SKM-1 (cell line): ENCODE measurements around the gene TMEM221.

ENCODE experiments used
- DNase-seq: peaks from one replicate; lab custom pipeline; 2025; ENCODE audit not compliant: unreplicated experiment; lab: John Stamatoyannopoulos, UW

The TMEM221 gene

DNA sequence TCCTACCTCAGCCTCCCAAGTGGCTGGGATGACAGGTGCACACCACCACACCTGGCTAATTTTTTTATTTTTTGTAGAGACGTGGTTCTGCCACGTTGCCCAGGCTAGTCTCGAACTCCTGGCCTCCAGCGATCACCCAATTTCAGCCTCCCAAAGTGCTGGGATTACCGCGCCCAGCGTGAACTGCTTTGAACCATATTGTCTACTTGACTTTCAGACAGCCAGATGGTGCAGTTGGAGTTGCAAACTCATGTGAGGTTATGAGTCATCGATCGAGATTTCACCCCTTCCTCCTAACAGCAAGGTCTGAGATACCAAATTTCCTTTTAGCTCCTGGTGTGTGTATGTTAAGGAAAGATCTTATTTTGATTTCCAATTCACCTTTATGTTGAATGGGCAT lies 24.6 kb upstream of the TMEM221 start:
- peak; percentile 39 for DNase-seq

DNA sequence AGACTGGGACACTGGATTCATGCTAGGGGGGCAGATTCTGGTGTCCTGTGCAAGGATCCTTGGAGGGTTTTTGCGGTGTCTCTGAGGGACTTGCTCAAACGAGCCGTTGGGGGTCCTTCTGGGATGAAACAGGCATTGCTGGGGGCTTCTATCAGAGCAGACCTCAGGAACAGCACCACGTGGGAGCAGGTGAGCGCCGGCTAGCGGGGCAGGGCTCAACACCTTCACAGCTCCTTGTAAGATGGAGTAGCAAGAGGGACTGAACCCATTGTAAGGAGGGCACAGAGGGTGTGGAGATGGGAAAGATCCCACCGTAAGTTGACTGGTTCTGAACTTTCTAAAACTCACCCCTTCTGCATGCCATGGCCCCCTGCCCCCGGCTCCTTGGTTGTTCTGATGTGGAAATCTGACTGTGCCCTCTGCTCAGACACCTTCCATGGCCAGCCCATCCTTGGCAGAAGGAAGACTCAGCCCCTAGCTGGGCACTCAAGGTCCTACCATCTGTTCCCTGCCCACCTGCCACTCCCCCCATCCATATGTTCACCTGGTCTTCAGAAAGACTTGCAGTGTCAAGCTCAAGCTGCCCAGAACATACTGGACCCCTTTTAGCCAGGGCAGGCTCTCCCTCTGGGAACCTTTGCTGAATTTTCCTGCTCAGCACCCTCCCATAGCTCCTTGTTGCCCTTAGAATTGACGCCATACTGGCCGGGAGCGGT lies 23.1 kb upstream of the TMEM221 start:
- DNase-seq = no peak

DNA sequence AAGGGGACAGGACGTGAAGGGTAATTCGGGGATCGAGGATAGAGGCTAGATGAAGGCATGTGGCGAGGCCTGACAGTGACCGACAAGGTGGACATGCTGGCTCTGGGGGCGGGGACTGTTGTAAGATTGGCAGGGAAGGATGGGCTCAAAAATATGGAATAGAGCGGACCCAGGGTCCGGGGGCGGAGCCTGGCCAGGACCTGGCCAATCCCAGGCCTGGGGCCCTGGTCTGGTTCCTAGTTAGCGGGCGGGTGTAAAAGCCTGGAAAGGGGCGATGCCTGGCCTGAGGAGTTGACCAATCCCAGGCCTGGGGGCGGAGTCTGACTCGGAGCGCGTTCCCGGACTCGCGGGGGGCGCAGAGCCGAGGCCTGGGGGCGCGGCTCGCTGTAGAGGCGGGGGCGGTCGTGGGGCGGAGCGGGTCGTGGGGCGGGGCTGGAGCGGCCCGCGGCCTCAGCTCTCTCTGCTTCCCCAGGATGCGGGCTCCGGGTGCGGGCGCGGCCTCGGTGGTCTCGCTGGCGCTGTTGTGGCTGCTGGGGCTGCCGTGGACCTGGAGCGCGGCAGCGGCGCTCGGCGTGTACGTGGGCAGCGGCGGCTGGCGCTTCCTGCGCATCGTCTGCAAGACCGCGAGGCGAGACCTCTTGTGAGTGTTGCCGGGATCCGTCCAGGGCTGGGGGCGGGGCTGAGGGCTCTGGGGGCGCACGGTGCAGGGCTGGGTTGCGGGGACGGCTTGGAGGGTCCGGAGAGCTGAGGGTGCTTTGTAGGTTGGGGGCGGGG lies 21.8 kb upstream of the TMEM221 start, which contains the start of gene SLC27A1:
Gene SLC27A1, plus strand, starts transcription at position 457 of the 774 bp plus-strand sequence. Its CDS starts 17 bp downstream, at position 474.
- peak; percentile 96 for DNase-seq

- DNase-seq = peak; percentile 96
Measured at GRCh38 chr19:17469481-17470067, 21.1 kb upstream of the TMEM221 start.

GRCh38 chr19:17469092-17469480 lies 20.6 kb upstream of the TMEM221 start:
- no peak for DNase-seq

DNA sequence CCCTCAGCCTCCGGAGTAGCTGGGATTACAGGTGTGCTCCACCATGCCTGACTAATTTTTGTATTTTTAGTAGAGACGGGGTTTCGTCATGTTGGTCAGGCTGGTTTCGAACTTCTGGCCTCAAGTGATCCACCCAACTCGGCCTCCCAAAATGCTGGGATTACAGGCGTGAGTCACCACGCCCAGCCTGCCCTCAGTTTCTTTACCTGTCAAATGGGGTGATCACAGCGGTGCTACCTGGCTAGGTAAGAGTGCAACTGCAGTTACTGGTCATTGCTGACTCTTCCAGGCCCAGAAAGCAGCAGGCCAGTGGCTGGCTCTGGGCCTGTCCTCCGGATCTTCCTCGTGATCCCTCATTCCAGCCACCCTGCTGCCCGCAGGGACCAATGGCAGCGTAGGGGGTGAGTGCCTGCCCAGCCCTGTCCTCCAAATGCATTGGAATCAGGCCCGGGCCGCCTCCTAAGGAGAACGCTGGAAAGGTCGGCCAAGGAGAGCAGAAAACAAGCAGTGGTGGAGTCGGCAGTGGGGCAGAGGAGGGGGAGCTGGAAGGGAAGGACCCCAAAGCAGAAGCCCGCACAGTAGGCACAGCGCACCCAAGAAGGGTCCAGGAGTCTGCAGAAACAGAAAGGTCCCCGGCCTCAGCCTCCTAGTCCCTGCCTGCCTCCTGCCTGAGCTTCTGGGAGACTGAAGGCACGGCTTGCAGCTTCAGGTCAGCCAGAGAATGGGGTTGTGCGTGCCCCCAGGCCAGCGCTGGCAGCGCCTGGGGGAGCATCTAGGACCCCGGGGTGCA lies 20.0 kb upstream of the TMEM221 start:
- no peak for DNase-seq

DNA sequence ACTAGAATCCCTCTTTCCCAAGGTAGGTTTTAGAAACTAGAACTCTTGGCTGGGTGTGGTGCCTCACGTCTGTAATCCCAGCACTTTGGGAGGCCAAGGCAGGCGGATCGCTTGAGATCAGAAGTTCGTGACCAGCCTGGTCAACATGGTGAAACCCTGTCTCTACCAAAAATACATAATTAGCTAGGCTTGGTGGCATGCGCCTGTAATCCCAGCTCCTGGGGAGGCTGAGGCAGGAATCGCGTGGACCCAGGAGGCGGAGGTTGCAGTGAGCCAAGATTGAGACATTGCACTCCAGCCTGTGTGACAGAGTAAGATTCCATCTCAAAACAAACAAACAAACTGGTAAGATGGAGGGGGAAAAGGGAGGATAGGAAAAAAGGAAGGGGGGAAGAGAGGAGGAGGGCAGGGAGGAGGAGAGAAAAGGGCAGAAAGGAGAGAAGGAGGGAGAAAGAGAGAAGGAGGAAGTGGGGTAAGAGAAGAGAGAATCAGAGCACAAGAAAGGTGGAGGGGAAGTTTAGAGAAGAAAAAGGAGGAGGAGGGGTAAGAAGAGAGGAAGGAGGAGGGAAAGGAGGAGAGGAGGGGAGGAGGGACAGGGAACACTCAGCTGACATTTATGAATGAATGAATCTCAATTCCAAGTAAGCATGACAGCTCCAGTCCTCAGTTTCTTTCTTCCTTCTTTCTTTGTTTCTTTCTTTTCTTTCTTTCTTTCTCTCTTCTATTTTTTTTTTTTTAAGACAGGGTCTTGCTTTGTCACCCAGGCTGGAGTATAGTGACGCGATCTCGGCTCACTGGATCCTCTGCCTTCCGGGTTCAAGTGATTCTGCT lies 19.2 kb upstream of the TMEM221 start:
- no peak for DNase-seq

- DNase-seq = no peak
Measured at GRCh38 chr19:17466487-17466850, 18.0 kb upstream of the TMEM221 start.

GRCh38 chr19:17460372-17461230 lies 12.1 kb upstream of the TMEM221 start, which contains the start of gene NXNL1:
Gene NXNL1 (minus strand): TSS chr19:17460926. CDS start chr19:17460869, 57 bp downstream.
- DNase-seq = no peak

- no peak for DNase-seq
Measured at GRCh38 chr19:17458970-17459369, 10.5 kb upstream of the TMEM221 start.

DNA sequence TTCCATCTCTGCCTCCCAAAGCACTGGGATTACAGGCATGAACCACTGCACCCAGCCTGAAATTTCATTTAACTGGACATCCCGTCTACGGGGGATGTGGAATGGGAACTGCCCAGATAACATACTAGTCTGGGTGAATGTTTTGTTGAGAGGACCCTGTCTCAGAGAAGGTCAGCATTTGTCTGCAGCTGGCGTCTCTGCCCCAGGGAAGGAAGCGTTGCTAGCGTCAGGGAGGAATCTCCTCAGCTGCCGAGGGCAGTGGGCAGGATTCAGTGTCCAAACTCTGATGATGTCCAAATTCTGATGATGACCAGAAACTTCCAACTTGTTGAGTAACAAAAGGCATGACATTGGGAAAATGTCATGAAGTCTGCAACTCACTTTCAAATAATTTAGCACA lies 9.1 kb upstream of the TMEM221 start:
- DNase-seq = no peak

DNA sequence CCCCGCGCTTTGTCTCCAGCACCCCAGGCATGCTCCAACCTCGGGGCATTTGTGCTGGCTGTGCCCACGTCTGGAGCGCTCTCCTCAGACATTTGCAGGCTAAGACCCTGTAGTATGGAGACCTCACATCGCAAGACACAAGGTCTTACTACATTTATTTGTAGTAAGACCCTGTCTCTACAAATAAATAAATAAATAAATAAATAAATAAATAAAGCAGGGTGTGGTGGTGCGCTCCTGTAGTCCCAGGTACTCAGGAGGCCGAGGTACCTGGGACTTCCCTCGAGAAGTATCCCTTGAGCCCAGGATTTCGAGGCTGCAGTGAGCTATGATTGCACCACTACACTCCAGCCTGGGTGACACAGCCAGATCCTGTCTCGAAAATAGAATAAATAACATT lies 7.7 kb upstream of the TMEM221 start:
- no peak for DNase-seq

DNA sequence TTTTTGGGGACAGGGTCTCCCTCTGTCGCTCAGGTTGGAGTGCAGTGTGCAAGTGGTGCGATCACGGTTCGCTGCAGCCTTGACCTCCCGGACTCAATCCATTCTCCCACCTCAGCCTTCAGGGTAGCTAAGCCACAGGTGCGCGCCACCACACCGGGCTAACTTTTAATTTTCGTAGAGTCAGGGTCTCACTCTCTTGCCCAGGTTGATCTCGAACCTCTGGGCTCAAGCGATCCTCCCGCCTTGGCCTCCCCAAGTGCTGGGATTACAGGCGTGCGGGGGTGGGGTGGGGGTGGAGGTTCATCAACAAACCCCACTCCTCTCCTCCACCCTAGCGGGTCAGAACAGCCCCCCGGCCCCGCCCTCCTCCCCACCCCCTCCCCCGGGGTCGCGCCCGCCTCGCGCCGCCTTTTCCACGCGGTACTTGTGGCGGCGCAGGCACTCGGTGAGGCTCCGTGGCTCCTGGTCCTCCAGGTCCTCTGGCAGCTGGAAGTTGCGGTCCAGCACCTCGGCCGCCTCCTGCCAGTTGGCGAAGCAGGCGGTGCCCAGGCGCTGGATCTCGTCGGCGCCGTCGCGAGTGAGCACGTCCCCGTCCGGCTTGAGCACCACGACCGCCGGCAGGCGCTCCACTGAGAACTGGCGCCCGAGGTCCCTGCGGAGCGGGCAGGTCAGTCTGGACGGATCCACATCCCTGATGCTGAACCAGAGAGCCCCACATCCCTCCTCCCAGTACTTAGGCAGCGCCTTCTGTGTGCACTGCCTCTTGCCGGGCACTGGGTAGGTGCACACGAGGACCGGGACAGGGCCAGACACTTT lies 7.0 kb upstream of the TMEM221 start:
- no peak for DNase-seq

GRCh38 chr19:17454576-17455071 lies 6.2 kb upstream of the TMEM221 start:
- no peak for DNase-seq

DNA sequence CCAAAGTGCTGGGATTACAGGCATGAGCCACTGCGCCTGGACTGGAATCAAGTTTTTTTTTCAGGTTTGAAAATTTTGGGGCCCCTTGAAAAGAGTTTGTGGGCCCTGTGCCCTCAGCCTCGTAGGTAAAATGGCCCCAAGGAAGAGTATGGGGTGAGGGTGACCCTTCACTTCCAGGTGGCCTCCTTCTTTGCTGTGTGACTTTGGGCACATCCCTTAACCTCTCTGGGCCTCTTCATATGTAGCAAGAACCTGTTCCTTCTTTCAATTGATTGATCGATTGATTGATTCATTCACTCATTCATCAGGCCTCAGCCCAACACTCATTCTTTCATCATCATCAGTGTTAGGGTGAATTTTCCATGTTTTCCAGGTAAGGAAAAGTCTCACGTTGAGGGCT lies 3.4 kb upstream of the TMEM221 start:
- no peak for DNase-seq

DNA sequence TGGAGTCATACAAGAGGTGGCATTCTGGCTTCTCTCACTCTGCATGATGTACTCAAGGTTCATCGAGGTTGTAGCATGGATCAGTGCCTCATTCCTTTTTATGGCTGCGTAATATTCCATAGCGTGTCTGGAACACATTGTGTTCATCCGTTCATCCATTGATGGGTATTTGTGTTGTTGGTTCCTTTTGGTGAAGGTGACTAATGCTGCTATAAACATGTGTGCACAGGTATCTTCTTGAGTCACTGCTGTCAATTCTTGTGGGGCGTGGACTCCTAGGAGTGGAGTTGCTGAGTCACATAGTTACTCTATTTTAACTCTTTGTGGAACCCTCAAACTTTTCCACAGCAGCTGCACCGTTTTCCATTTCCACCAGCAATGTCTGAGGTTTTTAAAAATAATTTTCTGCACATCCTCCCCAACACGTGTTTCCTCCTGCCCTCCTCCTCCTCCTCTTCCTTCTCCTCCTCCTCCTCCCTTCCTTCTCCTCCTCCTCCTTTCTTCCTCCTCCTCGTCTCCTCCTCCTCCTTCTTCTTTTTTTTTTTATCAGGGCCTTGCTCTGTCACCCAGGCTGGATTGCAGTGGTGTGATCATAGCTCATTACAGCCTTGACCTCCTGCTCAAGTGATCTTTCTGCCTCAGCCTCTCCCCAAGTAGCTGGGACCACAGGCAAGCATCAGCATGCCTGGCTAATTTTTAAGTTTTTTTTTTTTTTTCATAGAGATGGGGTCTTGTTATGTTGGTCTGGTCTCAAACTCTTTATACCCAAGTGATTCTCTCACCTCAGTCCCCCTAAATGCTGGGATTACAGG lies 2.0 kb upstream of the TMEM221 start:
- DNase-seq = no peak

DNA sequence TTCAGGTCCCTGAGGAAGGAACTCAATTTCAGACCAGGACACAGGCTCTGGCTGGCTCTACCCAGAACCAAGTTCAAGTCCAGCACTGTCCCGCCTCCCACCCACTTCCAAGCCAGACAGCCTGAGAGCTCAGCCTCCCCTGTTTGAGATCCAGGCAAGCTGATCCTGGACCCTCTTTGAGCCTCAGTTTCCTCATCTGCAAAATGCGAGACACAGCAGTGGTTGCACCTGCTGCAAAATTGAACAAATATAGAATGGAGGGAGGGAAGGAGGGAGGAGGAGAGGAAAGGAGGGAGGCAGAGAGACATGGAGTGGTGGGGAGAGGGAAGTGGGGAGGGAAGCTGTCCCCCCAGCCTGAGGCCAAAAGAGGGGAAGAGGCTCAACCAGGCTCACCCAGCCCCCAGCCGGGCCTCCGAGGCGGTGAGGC lies 751 bp downstream of the TMEM221 start:
- DNase-seq = no peak
